NB4 (cell line): Measurements from ENCODE around the gene PLCD1.

ENCODE experiments used
- TF ChIP-seq, protein P1 (sequence below): IDR thresholded peaks from one replicate; pipeline ENCODE4 v1.5.1; 2012; ENCODE audit warnings: low read depth, low read length
- TF ChIP-seq, protein P2 (sequence below): IDR thresholded peaks from 2 replicates; pipeline ENCODE4 v1.6.1; 2011; ENCODE audit warnings: low read depth, low read length

DNA sequence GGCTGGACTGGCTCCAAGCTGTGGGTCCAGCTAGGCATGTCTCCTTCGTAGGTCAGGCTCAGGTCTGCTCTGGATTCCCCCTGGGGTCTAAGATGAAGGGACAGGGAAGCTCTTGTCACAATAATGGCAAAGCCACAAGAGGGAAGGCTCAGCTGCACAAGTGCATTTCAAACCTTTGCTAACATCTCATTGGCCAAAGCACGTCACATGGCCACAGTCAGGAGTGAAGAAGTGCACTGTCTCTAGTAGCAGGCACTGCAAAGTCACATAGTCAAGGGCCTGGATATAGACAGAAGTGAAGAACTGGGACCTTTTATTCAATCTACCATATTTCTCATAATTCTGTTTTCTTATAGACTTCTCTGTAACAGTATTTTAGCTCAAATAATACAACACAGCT, 29.7 kb upstream of the PLCD1 start:
- TF ChIP-seq, protein P1, sequence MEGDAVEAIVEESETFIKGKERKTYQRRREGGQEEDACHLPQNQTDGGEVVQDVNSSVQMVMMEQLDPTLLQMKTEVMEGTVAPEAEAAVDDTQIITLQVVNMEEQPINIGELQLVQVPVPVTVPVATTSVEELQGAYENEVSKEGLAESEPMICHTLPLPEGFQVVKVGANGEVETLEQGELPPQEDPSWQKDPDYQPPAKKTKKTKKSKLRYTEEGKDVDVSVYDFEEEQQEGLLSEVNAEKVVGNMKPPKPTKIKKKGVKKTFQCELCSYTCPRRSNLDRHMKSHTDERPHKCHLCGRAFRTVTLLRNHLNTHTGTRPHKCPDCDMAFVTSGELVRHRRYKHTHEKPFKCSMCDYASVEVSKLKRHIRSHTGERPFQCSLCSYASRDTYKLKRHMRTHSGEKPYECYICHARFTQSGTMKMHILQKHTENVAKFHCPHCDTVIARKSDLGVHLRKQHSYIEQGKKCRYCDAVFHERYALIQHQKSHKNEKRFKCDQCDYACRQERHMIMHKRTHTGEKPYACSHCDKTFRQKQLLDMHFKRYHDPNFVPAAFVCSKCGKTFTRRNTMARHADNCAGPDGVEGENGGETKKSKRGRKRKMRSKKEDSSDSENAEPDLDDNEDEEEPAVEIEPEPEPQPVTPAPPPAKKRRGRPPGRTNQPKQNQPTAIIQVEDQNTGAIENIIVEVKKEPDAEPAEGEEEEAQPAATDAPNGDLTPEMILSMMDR, result no peak
- TF ChIP-seq, protein P2, sequence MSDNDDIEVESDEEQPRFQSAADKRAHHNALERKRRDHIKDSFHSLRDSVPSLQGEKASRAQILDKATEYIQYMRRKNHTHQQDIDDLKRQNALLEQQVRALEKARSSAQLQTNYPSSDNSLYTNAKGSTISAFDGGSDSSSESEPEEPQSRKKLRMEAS, result no peak
